H1 (cell line): Measurements from ENCODE around the gene TECPR2. TPM values are rescaled to one million over a fixed set of nuclear protein-coding genes. Genes with fewer than 3 reads are reported as not detected.

Experiments
- CTCF ChIA-PET: fragments of 300-600 bp; sonication (Branson Sonifier 250); formaldehyde crosslinking; loops from one replicate; lab custom pipeline; 2021; ENCODE audit not compliant: partially characterized antibody; lab: Charles Lee
- POLR2A ChIA-PET: fragments of 300-600 bp; sonication (Branson Sonifier 250); formaldehyde crosslinking; loops from one replicate; lab custom pipeline; 2021; ENCODE audit warnings: inconsistent platforms; ENCODE audit not compliant: partially characterized antibody; lab: Charles Lee
- DNase-seq, 2 experiments: peaks; one replicate each; pipeline versions ENCODE4 v3.0.0 to v3.0.0-alpha.2; 2010 to 2022; ENCODE audit warnings: low spot score in 2 of 2, low read depth in 1 of 2, mixed read lengths in 1 of 2
- FAIRE-seq: peaks from 2 replicates; lab custom pipeline; 2011; peaks lifted over from hg19 to GRCh38; lab: Jason Lieb, UNC
- H2AFZ ChIP-seq: 2 replicates; pipeline ENCODE4 v1.8.1; 2012; ENCODE audit warnings: low read length, inconsistent platforms
- H2AK5ac ChIP-seq: 2 replicates; pipeline ENCODE4 v1.6.1; 2013; ENCODE audit warnings: low read depth, low read length
- H2BK120ac ChIP-seq: replicated peaks from 2 replicates; pipeline ENCODE3; 2013; ENCODE audit warnings: low read depth, low read length, inconsistent platforms
- H2BK12ac ChIP-seq: 2 replicates; pipeline ENCODE4 v1.6.1; 2013; ENCODE audit warnings: low read depth, low read length
- H2BK15ac ChIP-seq: 2 replicates; pipeline ENCODE4 v1.6.1; 2013; ENCODE audit warnings: low read length
- H2BK20ac ChIP-seq: 2 replicates; pipeline ENCODE4 v1.6.1; 2013; ENCODE audit warnings: low read length
- H2BK5ac ChIP-seq: 2 replicates; pipeline ENCODE4 v1.6.1; 2013; ENCODE audit warnings: low read depth, low read length
- H3K14ac ChIP-seq: 2 replicates; pipeline ENCODE4 v1.6.1; 2013; ENCODE audit warnings: inconsistent platforms; ENCODE audit not compliant: insufficient read length
- H3K18ac ChIP-seq: 2 replicates; pipeline ENCODE4 v1.6.1; 2013; ENCODE audit warnings: low read length; ENCODE audit errors: extremely low read depth
- H3K23ac ChIP-seq: 2 replicates; pipeline ENCODE4 v1.6.1; 2013; ENCODE audit warnings: inconsistent platforms; ENCODE audit not compliant: insufficient read length
- H3K23me2 ChIP-seq: 2 replicates; pipeline ENCODE4 v1.6.1; 2013; ENCODE audit warnings: low read depth, low read length
- H3K27ac ChIP-seq: 2 replicates; pipeline ENCODE4 v1.6.1; 2011; ENCODE audit warnings: low read depth, low read length, inconsistent platforms
- H3K27me3 ChIP-seq, 4 experiments: replicated peaks in 1 of 4; 1 replicate in 1 of 4; 2 replicates in 3 of 4; pipeline versions ENCODE4 v1.6.1 to v1.8.1; 2011 to 2013; ENCODE audit warnings: low read length in 3 of 4, mild to moderate bottlenecking in 3 of 4, inconsistent platforms in 2 of 4, mixed read lengths in 2 of 4, moderate library complexity in 1 of 4; ENCODE audit not compliant: control insufficient read depth in 3 of 4, insufficient read depth in 3 of 4; ENCODE audit errors: extremely low read depth in 1 of 4
- H3K36me3 ChIP-seq, 4 experiments: 2 replicates each; pipeline versions ENCODE4 v1.6.1 to v1.8.1; 2011 to 2013; ENCODE audit warnings: mild to moderate bottlenecking in 4 of 4, low read length in 3 of 4, moderate library complexity in 2 of 4, control low read depth in 1 of 4, inconsistent platforms in 1 of 4; ENCODE audit not compliant: insufficient read depth in 4 of 4, control insufficient read depth in 2 of 4
- H3K4ac ChIP-seq: replicated peaks from 2 replicates; pipeline ENCODE3; 2013; ENCODE audit warnings: low read length, low read depth, mixed read lengths, inconsistent platforms; ENCODE audit not compliant: insufficient read length
- H3K4me1 ChIP-seq, 4 experiments: replicated peaks in 1 of 4; 1 replicate in 1 of 4; 2 replicates in 3 of 4; pipeline versions ENCODE4 v1.6.1 to v1.8.1; 2011 to 2013; ENCODE audit warnings: low read length in 3 of 4, inconsistent platforms in 2 of 4, mixed read lengths in 1 of 4; ENCODE audit not compliant: insufficient read depth in 4 of 4, control insufficient read depth in 3 of 4
- H3K4me2 ChIP-seq, 2 experiments: 2 replicates each; pipeline versions ENCODE4 v1.6.1 to v1.8.1; 2011 to 2013; ENCODE audit warnings: low read depth in 2 of 2, low read length in 2 of 2, control low read depth in 1 of 2, inconsistent platforms in 1 of 2, mild to moderate bottlenecking in 1 of 2; ENCODE audit not compliant: insufficient read depth in 1 of 2
- H3K4me3 ChIP-seq, 4 experiments: fragments of 200-600, 300-600 bp in 1 of 4; sonication (generic), shearing (Covaris generic), sonication (Bioruptor Twin) in 1 of 4; 2 replicates each; pipeline versions ENCODE4 v1.5.1 to v1.8.1; 2011 to 2016; ENCODE audit warnings: low read length in 4 of 4, low read depth in 3 of 4, control low read depth in 2 of 4, inconsistent platforms in 2 of 4, mild to moderate bottlenecking in 2 of 4, mixed read lengths in 1 of 4, moderate library complexity in 1 of 4; ENCODE audit not compliant: insufficient read depth in 2 of 4; ENCODE audit errors: extremely low read depth in 1 of 4
- H3K56ac ChIP-seq: replicated peaks from 2 replicates; pipeline ENCODE3; 2013; ENCODE audit warnings: low read depth, mild to moderate bottlenecking, mixed read lengths, low read length, inconsistent platforms; ENCODE audit not compliant: insufficient read length
- H3K79me1 ChIP-seq: 2 replicates; pipeline ENCODE4 v1.6.1; 2013; ENCODE audit warnings: low read depth, low read length, control low read depth
- H3K79me2 ChIP-seq, 2 experiments: 2 replicates each; pipeline versions ENCODE4 v1.6.1 to v1.8.1; 2012 to 2013; ENCODE audit warnings: low read length in 2 of 2, mild to moderate bottlenecking in 2 of 2, inconsistent platforms in 1 of 2; ENCODE audit not compliant: insufficient read depth in 2 of 2, control insufficient read depth in 1 of 2
- H3K9ac ChIP-seq, 4 experiments: replicated peaks in 1 of 4; 1 replicate in 1 of 4; 2 replicates in 3 of 4; pipeline versions ENCODE4 v1.6.1 to v1.8.1; 2011 to 2013; ENCODE audit warnings: low read depth in 3 of 4, low read length in 3 of 4, control low read depth in 2 of 4, mild to moderate bottlenecking in 2 of 4, moderate library complexity in 2 of 4, inconsistent platforms in 1 of 4; ENCODE audit errors: extremely low read depth in 1 of 4
- H3K9me3 ChIP-seq, 2 experiments: 2 replicates each; pipeline versions ENCODE4 v1.6.1 to v1.8.1; 2012 to 2013; ENCODE audit warnings: mild to moderate bottlenecking in 2 of 2, moderate library complexity in 2 of 2, control low read depth in 1 of 2, inconsistent platforms in 1 of 2, low read depth in 1 of 2, low read length in 1 of 2, mixed read lengths in 1 of 2; ENCODE audit not compliant: insufficient read depth in 2 of 2
- H4K20me1 ChIP-seq, 2 experiments: replicated peaks in 1 of 2; 2 replicates each; pipeline versions ENCODE3 to v1.8.1; 2011 to 2013; ENCODE audit warnings: inconsistent platforms in 2 of 2, low read length in 2 of 2, mild to moderate bottlenecking in 1 of 2; ENCODE audit not compliant: insufficient read depth in 2 of 2, control insufficient read depth in 1 of 2
- H4K5ac ChIP-seq: 2 replicates; pipeline ENCODE4 v1.6.1; 2013; ENCODE audit warnings: low read length, low read depth, mixed read lengths, inconsistent platforms; ENCODE audit not compliant: insufficient read length
- H4K8ac ChIP-seq: 2 replicates; pipeline ENCODE4 v1.8.0; 2013; ENCODE audit warnings: mild to moderate bottlenecking, moderate library complexity, low read length, inconsistent platforms; ENCODE audit not compliant: insufficient read depth; ENCODE audit errors: extremely low read depth
- H4K91ac ChIP-seq: replicated peaks from 2 replicates; pipeline ENCODE3; 2013; ENCODE audit warnings: low read length, mixed read lengths, inconsistent platforms; ENCODE audit not compliant: insufficient read length
- ASH2L ChIP-seq: fragments of 200-600, 300-600 bp; sonication (generic); IDR thresholded peaks from one replicate; pipeline ENCODE4 v1.7.1; 2017; ENCODE audit warnings: low read length
- ATF3 ChIP-seq: IDR thresholded peaks from 2 replicates; pipeline ENCODE4 v1.6.1; 2011; ENCODE audit warnings: low read depth, mild to moderate bottlenecking, low read length; ENCODE audit not compliant: insufficient read depth
- BCL11A ChIP-seq, 2 experiments: IDR thresholded peaks; one replicate each; pipeline ENCODE4 v1.6.1; 2011; ENCODE audit warnings: low read depth in 2 of 2, low read length in 2 of 2, mild to moderate bottlenecking in 2 of 2
- E2F6 ChIP-seq: IDR thresholded peaks from 2 replicates; pipeline ENCODE4 v1.6.1; 2012; ENCODE audit warnings: inconsistent platforms
- KDM1A ChIP-seq: fragments of 200-600, 300-600 bp; sonication (generic); IDR thresholded peaks from 2 replicates; pipeline ENCODE4 v1.7.1; 2016; ENCODE audit warnings: mild to moderate bottlenecking, low read length, borderline replicate concordance
- KDM4A ChIP-seq: IDR thresholded peaks from one replicate; pipeline ENCODE4 v1.7.1; 2012; ENCODE audit warnings: low read depth, mild to moderate bottlenecking, moderate library complexity, low read length, inconsistent platforms; ENCODE audit not compliant: severe bottlenecking
- KDM5A ChIP-seq: fragments of 200-600 bp; IDR thresholded peaks from 2 replicates; pipeline ENCODE4 v1.7.1; 2012; ENCODE audit warnings: mild to moderate bottlenecking, low read length, inconsistent platforms, mixed read lengths
- PHF8 ChIP-seq: fragments of 200-600 bp; sonication (generic); conservative IDR thresholded peaks from 2 replicates; pipeline ENCODE4 v1.7.1; 2012; ENCODE audit warnings: low read depth, mild to moderate bottlenecking, inconsistent platforms, low read length, moderate library complexity
- POU5F1 ChIP-seq: IDR thresholded peaks from 2 replicates; pipeline ENCODE4 v1.6.1; 2011; ENCODE audit warnings: low read depth, mild to moderate bottlenecking, low read length, moderate library complexity
- RAD21 ChIP-seq, 2 experiments: IDR thresholded peaks in 1 of 2; conservative IDR thresholded peaks in 1 of 2; 2 replicates each; pipeline ENCODE4 v1.6.1; 2011; ENCODE audit warnings: low read depth in 2 of 2, low read length in 2 of 2, improper control_type of control experiment in 1 of 2, inconsistent platforms in 1 of 2, mild to moderate bottlenecking in 1 of 2, moderate library complexity in 1 of 2
- SP1 ChIP-seq: IDR thresholded peaks from 2 replicates; pipeline ENCODE4 v1.6.1; 2011; ENCODE audit warnings: low read depth, low read length
- SP4 ChIP-seq: IDR thresholded peaks from 2 replicates; pipeline ENCODE4 v1.6.1; 2012; ENCODE audit warnings: low read length, inconsistent platforms
- TBP ChIP-seq: IDR thresholded peaks from 2 replicates; pipeline ENCODE4 v1.6.1; 2011; ENCODE audit warnings: low read depth, low read length, improper control_type of control experiment
- YY1 ChIP-seq: IDR thresholded peaks from 2 replicates; pipeline ENCODE4 v1.6.1; 2011; ENCODE audit warnings: low read depth, mild to moderate bottlenecking, low read length
- WGBS, 2 experiments: shearing (Covaris generic) in 1 of 2; methylation state at CpG; one replicate each; pipeline versions ENCODE4 v1.1.6 to v1.1.7; 2013 to 2015; ENCODE audit warnings: low lambda C conversion rate in 2 of 2, mixed read lengths in 2 of 2, inconsistent platforms in 1 of 2, low coverage in 1 of 2, missing lambda C conversion rate in 1 of 2; ENCODE audit not compliant: insufficient replicate concordance in 2 of 2, insufficient coverage in 1 of 2, insufficient read length in 1 of 2; ENCODE audit errors: extremely low coverage in 1 of 2, missing lambda C conversion rate in 1 of 2; 5-methylcytosine and 5-hydroxymethylcytosine counted together
- polyA plus RNA-seq, 7 experiments: library from polyadenylated mRNA; depleted of rRNA in 3 of 7; stranded (reverse) in 5 of 7; unstranded in 2 of 7; fragments of >200 nt in 5 of 7; fragments of 200-250 nt in 2 of 7; gene quantifications; 1 replicate in 5 of 7; 2 replicates in 1 of 7; 4 replicates in 1 of 7; pipeline versions ENCODE4 v1.2.1 to v1.2.3, GENCODE V29; 2011 to 2013; ENCODE audit warnings: missing spikeins in 2 of 7, mixed read lengths in 2 of 7
- total RNA-seq: library from RNA; stranded (reverse); fragmentation: NEBNext Ultra II Directional; extraction: Animal tissue kit (Norgen Biotek cat#: 25700); gene quantifications from 2 replicates; pipeline ENCODE4 v1.2.1, GENCODE V29; 2021

Gene TECPR2
- total and polyA plus RNA-seq, 2 of the 8 experiments (the other 6 are each of a cell fraction or from before 2014, with no cell fraction given): 6.8 to 19.4 TPM

GRCh38 chr14:102427642-102428041, 64.9 kb downstream of the TECPR2 start:
- Histone ChIP-seq H3K27me3 (no peaks in the 10 kb centered on the region), H3K36me3 (peaks cover 0 to 9% (median 0%) of the 10 kb centered on the region in 4 experiments; a peak in 1 of 8 replicates), H3K27ac (no peak overlapping the region), H3K4me3 (no peak overlapping the region), H3K14ac (no peak overlapping the region), H3K79me1 (no peaks in the 10 kb centered on the region), H2BK20ac (no peak overlapping the region), H2BK120ac (no peak overlapping the region), H2AFZ (no peak overlapping the region), H3K4me1 (no peaks in the 10 kb centered on the region), H3K23me2 (no peaks in the 10 kb centered on the region), H3K18ac (no peak overlapping the region), H4K91ac (no peak overlapping the region), H3K23ac (no peak overlapping the region), H3K4ac (no peak overlapping the region), H3K9me3 (no peaks in the 10 kb centered on the region), H2BK15ac (no peak overlapping the region), H4K20me1 (no peaks in the 10 kb centered on the region), H2BK12ac (no peak overlapping the region; the same call in 1 of the 2 replicates), H2AK5ac (no peak overlapping the region), H4K8ac (no peak overlapping the region; the same call in 1 of the 2 replicates), H3K79me2 (no peaks in the 10 kb centered on the region), H3K9ac (no peak overlapping the region), H3K56ac (no peak overlapping the region), H4K5ac (no peak overlapping the region), H2BK5ac (peak overlapping the region; percentile 1; the same call in 1 of the 2 replicates), H3K4me2 (no peak overlapping the region)
- TF ChIP-seq SP1: no peak
- TF ChIP-seq ASH2L: no peak
- no peak for TF ChIP-seq PHF8
- no peak for TF ChIP-seq SP4
- TF ChIP-seq BCL11A (IDR thresholded peaks at IDR 0.05; ENCODE audit: low read depth in 2 of 2, low read length in 2 of 2): no peak
- no peak for TF ChIP-seq KDM5A
- TF ChIP-seq POU5F1: no peak
- no peak for TF ChIP-seq RAD21 (IDR thresholded peaks at IDR 0.05 in 1 of 2, conservative IDR thresholded peaks at IDR 0.05 in 1 of 2; ENCODE audit: low read depth in 2 of 2, low read length in 2 of 2)
- TF ChIP-seq KDM1A: no peak
- no peak for TF ChIP-seq KDM4A
- no peak for TF ChIP-seq E2F6
- no peak for TF ChIP-seq ATF3
- no peak for TF ChIP-seq TBP
- no peak for TF ChIP-seq YY1
- WGBS, 2 experiments: 93% methylated on average over 12 of the region's 12 CpGs; no CpG with 5 or more reads in 1 of the 2 experiments
- CTCF ChIA-PET: no interaction called here
- FAIRE-seq (no peak), DNase-seq (no peak)
- POLR2A ChIA-PET: no interaction called here
